B cell (primary cell): Measurements from ENCODE around the gene LIPE. TPM values are rescaled to one million over a fixed set of nuclear protein-coding genes. Genes with fewer than 3 reads are reported as not detected.

ENCODE experiments used
- ATAC-seq: fragments of 200-7000 bp; cut with Tn5 transposase; one replicate; pipeline ENCODE4 v1.10.0; 2021; ENCODE audit warnings: low read depth, mild to moderate bottlenecking, moderate number of reproducible peaks, moderate library complexity
- CTCF ChIA-PET: fragments of 350-600 bp; sonication (Branson Sonifier 250); formaldehyde crosslinking; loops from one replicate; lab custom pipeline; 2021; ENCODE audit warnings: antibody characterized with exemption, inconsistent platforms; lab: Charles Lee
- POLR2A ChIA-PET: fragments of 350-600 bp; sonication (Branson Sonifier 250); formaldehyde crosslinking; loops from one replicate; lab custom pipeline; 2021; ENCODE audit warnings: antibody characterized with exemption; lab: Charles Lee
- DNase-seq: peaks from one replicate; pipeline ENCODE4 v3.0.0; 2013
- H2AFZ ChIP-seq: 2 replicates; pipeline ENCODE4 v1.6.1; 2012; ENCODE audit warnings: mild to moderate bottlenecking, low read depth, low read length; ENCODE audit not compliant: insufficient read depth, poor library complexity, severe bottlenecking
- H3K27ac ChIP-seq, 2 donors: 1 replicate in 1 of 2; 2 replicates in 1 of 2; pipeline ENCODE4 v1.5.1; 2012 to 2013; ENCODE audit warnings: low read length in 2 of 2, mild to moderate bottlenecking in 2 of 2, moderate library complexity in 1 of 2
- H3K27me3 ChIP-seq, 4 experiments: fragments of 200-600 bp in 1 of 4; sonication (generic) in 1 of 4; replicated peaks in 1 of 4; 1 replicate in 2 of 4; 2 replicates in 2 of 4; pipeline versions ENCODE4 v1.6.1 to v1.7.0; 2013 to 2016; ENCODE audit warnings: low read length in 3 of 4, mild to moderate bottlenecking in 2 of 4, mixed read lengths in 1 of 4, moderate library complexity in 1 of 4; ENCODE audit not compliant: insufficient read depth in 4 of 4, control insufficient read depth in 3 of 4; ENCODE audit errors: control extremely low read depth in 1 of 4
- H3K36me3 ChIP-seq, 2 experiments: replicated peaks in 1 of 2; 1 replicate in 1 of 2; 2 replicates in 1 of 2; pipeline versions ENCODE4 v1.6.1 to v1.7.1; 2013; ENCODE audit warnings: low read length in 1 of 2; ENCODE audit not compliant: insufficient read depth in 2 of 2, control insufficient read depth in 1 of 2; ENCODE audit errors: control extremely low read depth in 1 of 2, extremely low read depth in 1 of 2
- H3K4me1 ChIP-seq, 2 donors: fragments of 200-600 bp in 1 of 2; sonication (generic) in 1 of 2; 1 replicate in 1 of 2; 2 replicates in 1 of 2; pipeline versions ENCODE4 v1.5.1 to v1.6.1; 2013 to 2017; ENCODE audit warnings: low read length in 2 of 2; ENCODE audit not compliant: control insufficient read depth in 2 of 2, insufficient read depth in 2 of 2
- H3K4me2 ChIP-seq: replicated peaks from 2 replicates; pipeline ENCODE3; 2012; ENCODE audit warnings: mild to moderate bottlenecking, low read depth, low read length; ENCODE audit not compliant: poor library complexity, severe bottlenecking
- H3K4me3 ChIP-seq, 5 experiments: fragments of 200-600 bp in 1 of 5; sonication (generic) in 1 of 5; 1 replicate in 3 of 5; 2 replicates in 2 of 5; pipeline versions ENCODE4 v1.5.1 to v1.7.0; 2011 to 2016; ENCODE audit warnings: low read length in 4 of 5, mild to moderate bottlenecking in 4 of 5, low read depth in 2 of 5, control low read depth in 1 of 5, moderate library complexity in 1 of 5; ENCODE audit not compliant: insufficient read depth in 1 of 5; ENCODE audit errors: control extremely low read depth in 1 of 5, extremely low read depth in 1 of 5
- H3K79me2 ChIP-seq: fragments of 200-600 bp; sonication (generic); one replicate; pipeline ENCODE4 v1.6.0; 2016; ENCODE audit warnings: low read length; ENCODE audit not compliant: control insufficient read depth, insufficient read depth
- H3K9ac ChIP-seq: fragments of 200-600 bp; sonication (generic); 2 replicates; pipeline ENCODE4 v1.6.1; 2017; ENCODE audit warnings: mild to moderate bottlenecking, low read length, moderate library complexity
- H3K9me3 ChIP-seq, 3 donors: one replicate each; pipeline versions ENCODE4 v1.6.1 to v1.7.1; 2013; ENCODE audit warnings: low read length in 2 of 3; ENCODE audit not compliant: control insufficient read depth in 2 of 3, insufficient read depth in 1 of 3; ENCODE audit errors: control extremely low read depth in 1 of 3
- H4K20me1 ChIP-seq: 2 replicates; pipeline ENCODE4 v1.6.0; 2012; ENCODE audit warnings: mild to moderate bottlenecking, low read length; ENCODE audit not compliant: insufficient read depth, control insufficient read depth, poor library complexity, severe bottlenecking
- H3K27ac Mint-ChIP-seq: one replicate; pipeline ENCODE4 v1.8.0; 2021; ENCODE audit warnings: mixed read lengths
- H3K27me3 Mint-ChIP-seq: one replicate; pipeline ENCODE4 v1.8.0; 2021; ENCODE audit warnings: mixed read lengths
- H3K4me1 Mint-ChIP-seq: one replicate; pipeline ENCODE4 v1.8.0; 2021; ENCODE audit warnings: mixed read lengths
- H3K4me3 Mint-ChIP-seq: one replicate; pipeline ENCODE4 v1.8.0; 2021; ENCODE audit warnings: mixed read lengths
- H3K9me3 Mint-ChIP-seq: one replicate; pipeline ENCODE4 v1.8.0; 2022; ENCODE audit warnings: mixed read lengths; ENCODE audit not compliant: insufficient read depth
- CTCF ChIP-seq: fragments of 200-600 bp; IDR thresholded peaks from one replicate; pipeline ENCODE4 v1.8.0; 2022; ENCODE audit warnings: antibody characterized with exemption, mild to moderate bottlenecking
- EZH2 ChIP-seq: IDR thresholded peaks from 2 replicates; pipeline ENCODE4 v1.6.1; 2012; ENCODE audit warnings: borderline replicate concordance, low read depth, mild to moderate bottlenecking, moderate library complexity, low read length; ENCODE audit not compliant: insufficient read depth, poor library complexity, severe bottlenecking
- WGBS: methylation state at CpG from one replicate; pipeline ENCODE4 v1.1.5; 2013; ENCODE audit warnings: missing lambda C conversion rate; ENCODE audit not compliant: insufficient coverage; 5-methylcytosine and 5-hydroxymethylcytosine counted together
- intact Hi-C: fragments of 100-400 bp; cut with micrococcal nuclease; formaldehyde crosslinking; loops from one replicate; pipeline ENCODE4 v1.10.0; 2022
- polyA plus RNA-seq: library from polyadenylated mRNA; depleted of rRNA; stranded (reverse); fragments of >200 nt; gene quantifications from 2 replicates; pipeline ENCODE4 v1.2.3, GENCODE V29; 2012
- total RNA-seq, 2 donors: library from RNA; stranded (reverse); fragments of 120-200 nt in 1 of 2; gene quantifications; 1 replicate in 1 of 2; 2 replicates in 1 of 2; pipeline versions ENCODE4 v1.2.3 to v1.2.4, GENCODE V29; 2013 to 2022

Gene LIPE
- total and polyA plus RNA-seq, 2 donors (not counting 1 experiment from before 2014, with no cell fraction given): 46.9 to 49.4 TPM

- Mint-ChIP-seq H3K27me3 (no peaks in the 10 kb centered on the region), H3K27ac (peak overlapping the region; percentile 64), H3K4me3 (peak overlapping the region; percentile 59), H3K9me3 (no peaks in the 10 kb centered on the region), H3K4me1 (peaks cover 40% of the 10 kb centered on the region)
- DNase-seq (no peak), ATAC-seq (no peak)
- CTCF ChIA-PET: interaction anchor here (0.6 to 11.9 kb wide), 9 partner anchors 8 to 75 kb away, joined by 3 to 169 read pairs (median 5); partner anchors contain the start of gene CEACAM1
- Histone ChIP-seq H3K27me3 (no peaks in the 10 kb centered on the region), H3K4me1 (peaks cover 35 to 42% of the 10 kb centered on the region in 2 donors), H3K79me2 (no peaks in the 10 kb centered on the region), H4K20me1 (no peaks in the 10 kb centered on the region), H2AFZ (no peak overlapping the region), H3K36me3 (no peaks in the 10 kb centered on the region), H3K4me3 (no peak overlapping the region), H3K9me3 (no peaks in the 10 kb centered on the region), H3K27ac (no peak overlapping the region), H3K4me2 (no peak overlapping the region), H3K9ac (no peak overlapping the region)
- POLR2A ChIA-PET: no interaction called here
- intact Hi-C loops: no loop called here
- TF ChIP-seq CTCF (no peak), EZH2 (no peak)
- 25% methylated on average over 6 of the region's 8 CpGs for WGBS
These were observed 42.4 kb upstream of the LIPE start for GRCh38 chr19:42469311-42470235.

- Histone ChIP-seq H3K4me3 (no peak overlapping the region), H3K79me2 (no peaks in the 10 kb centered on the region), H3K9me3 (no peaks in the 10 kb centered on the region), H3K36me3 (no peaks in the 10 kb centered on the region), H3K4me1 (peaks cover 38 to 48% of the 10 kb centered on the region in 2 donors), H3K4me2 (no peak overlapping the region), H3K9ac (no peak overlapping the region), H4K20me1 (no peaks in the 10 kb centered on the region), H3K27me3 (no peaks in the 10 kb centered on the region), H2AFZ (no peak overlapping the region), H3K27ac (no peak overlapping the region)
- CTCF ChIA-PET: interaction anchor here (2.1 to 11.9 kb wide), 3 partner anchors 18 to 59 kb away, joined by 5 to 169 read pairs (median 57); partner anchors contain the start of gene CEACAM1
- intact Hi-C loops: no loop called here
- Mint-ChIP-seq H3K9me3 (no peaks in the 10 kb centered on the region), H3K27me3 (no peaks in the 10 kb centered on the region), H3K4me1 (peaks cover 47% of the 10 kb centered on the region), H3K4me3 (no peak overlapping the region), H3K27ac (no peak overlapping the region)
- WGBS: 100% methylated on average over 1 of the region's 3 CpGs
- ATAC-seq: no peak
- DNase-seq: no peak
- TF ChIP-seq CTCF (no peak), EZH2 (no peak)
- POLR2A ChIA-PET: no interaction called here
These were observed 41.1 kb upstream of the LIPE start for GRCh38 chr19:42468273-42468796.
